NCI-H1092 (cell line): ENCODE measurements around the gene SCPEP1.

Experiments used
- DNase-seq: peaks from one replicate; lab custom pipeline; 2025; lab: John Stamatoyannopoulos, UW

The SCPEP1 gene

GRCh38 chr17:57001541-57001940, 23.6 kb downstream of the SCPEP1 start:
- no peak for DNase-seq

- no peak for DNase-seq
Observed at GRCh38 chr17:57002904-57003303, 25.0 kb downstream of the SCPEP1 start.

GRCh38 chr17:57004944-57005579, 27.1 kb downstream of the SCPEP1 start:
- DNase-seq: no peak

DNA sequence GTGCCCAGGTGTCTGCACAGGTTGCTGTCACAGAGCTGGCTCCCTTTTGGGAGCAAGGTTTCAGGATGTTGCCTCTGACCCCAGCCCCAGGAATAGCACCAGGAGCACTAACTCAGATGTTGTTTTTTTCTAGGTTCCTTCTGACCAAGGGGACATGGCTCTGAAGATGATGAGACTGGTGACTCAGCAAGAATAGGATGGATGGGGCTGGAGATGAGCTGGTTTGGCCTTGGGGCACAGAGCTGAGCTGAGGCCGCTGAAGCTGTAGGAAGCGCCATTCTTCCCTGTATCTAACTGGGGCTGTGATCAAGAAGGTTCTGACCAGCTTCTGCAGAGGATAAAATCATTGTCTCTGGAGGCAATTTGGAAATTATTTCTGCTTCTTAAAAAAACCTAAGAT, 28.1 kb downstream of the SCPEP1 start:
- no peak for DNase-seq

DNA sequence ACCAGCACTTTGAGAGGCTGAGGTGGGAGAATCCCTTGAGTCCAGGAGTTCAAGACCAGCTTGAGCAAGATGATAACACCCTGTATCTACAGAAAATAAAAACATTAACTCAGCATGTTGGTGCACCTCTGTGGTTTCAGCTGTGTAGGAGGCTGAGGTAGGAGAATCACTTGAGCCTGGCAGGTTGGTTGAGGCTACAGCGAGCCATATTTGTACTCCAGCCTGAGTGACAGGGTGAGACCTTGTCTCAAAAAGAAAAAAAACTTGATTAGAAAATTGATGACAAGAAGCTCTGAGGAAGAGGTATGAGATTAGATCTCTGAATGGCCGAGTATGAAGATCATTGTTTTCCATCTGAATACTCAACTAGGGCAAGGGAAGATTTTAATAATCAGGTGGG, 31.0 kb downstream of the SCPEP1 start:
- no peak for DNase-seq

- peak; percentile 12 for DNase-seq
Observed at GRCh38 chr17:57009737-57010445, 32.0 kb downstream of the SCPEP1 start.

DNA sequence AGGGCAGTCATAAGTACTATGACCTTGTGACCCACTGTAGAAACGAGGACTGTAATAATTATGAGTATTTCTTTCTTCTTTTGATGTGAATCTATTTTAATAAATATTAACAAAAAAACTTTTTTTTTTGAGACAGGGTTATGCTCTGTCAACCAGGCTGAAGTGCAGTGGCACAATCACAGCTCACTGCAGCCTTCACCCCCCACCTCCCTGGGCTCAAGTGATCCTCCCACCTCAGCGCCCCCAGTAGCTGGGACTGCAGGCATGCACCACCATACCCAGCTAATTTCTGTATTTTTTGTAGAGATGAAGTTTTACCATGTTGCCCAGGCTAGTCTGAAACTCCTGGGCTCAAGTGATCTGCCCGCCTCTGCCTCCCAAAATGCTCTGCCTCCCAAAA, 32.6 kb downstream of the SCPEP1 start:
- DNase-seq: no peak

DNA sequence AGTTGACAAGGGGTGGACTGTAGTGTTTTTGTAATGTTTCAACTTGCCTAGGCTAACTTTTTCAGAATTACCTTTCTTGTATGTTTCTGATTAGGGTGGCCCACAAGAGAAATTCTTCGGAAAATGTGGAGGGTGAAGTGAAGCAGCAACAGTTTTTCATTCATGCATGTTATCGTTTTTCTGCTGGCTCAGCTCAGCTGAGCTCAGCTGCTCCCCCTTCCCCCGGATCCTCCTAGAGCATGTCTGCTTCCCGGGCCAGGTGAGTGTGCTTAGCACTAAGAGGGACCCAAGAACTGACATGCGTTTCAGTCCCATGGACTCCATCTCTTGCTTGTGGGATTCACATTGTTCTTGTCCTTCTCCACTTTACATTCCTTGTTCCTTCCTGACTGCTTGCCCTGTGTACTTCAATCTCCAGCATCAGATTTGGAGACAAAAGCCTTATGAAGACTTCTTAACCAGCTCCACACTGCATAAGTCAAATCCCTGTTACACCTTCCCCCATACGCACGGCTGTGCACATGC, 33.6 kb downstream of the SCPEP1 start:
- no peak for DNase-seq

DNA sequence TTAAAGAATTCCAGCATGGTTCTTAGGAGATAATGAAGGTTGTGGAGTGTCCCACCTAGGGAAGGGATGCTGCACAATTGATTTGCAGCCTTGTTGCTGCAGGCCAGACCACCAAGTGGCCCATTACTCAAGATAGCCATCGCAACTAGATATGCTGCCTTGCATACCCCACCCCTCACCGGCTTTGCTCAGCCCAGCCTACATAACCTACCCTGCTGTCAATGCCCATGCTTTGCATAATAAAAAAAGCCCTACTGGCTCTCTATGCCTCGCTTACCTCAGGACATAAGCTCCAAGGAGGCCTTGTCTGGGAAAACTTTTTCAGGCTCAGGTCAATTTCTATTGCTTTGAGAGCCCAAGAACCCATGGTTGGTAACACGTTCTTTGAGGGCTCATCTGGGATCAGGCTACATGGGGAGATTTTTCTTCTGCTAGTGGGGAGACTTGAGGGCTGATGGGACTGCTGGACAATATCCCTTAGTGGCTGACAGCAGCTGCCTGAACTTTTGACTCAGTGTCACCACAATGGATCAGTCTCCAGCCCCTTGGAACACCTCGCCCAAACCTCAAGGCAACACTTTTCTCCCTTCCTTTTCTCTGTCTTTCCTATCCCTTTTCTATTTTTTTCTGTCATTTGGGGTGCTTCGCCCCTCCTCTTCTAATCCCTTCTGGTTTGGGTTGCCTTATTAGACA, 38.3 kb downstream of the SCPEP1 start:
- no peak for DNase-seq

DNA sequence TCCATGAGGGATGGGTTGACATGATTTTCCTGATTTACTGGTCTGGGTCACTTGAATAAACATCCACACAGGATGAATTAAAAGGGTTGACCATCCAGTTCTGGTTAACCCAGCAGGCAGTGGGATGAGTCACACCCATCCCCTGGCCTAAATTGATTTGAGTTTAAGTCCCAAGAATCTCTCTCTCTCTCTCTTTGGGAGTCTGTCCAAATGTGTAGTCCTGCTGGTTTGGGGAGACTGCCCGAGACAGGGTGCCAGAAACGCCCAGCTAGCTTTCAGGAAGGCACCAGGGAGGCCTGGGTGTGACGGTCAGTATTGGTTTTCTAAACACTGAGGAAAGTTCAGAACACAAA, 38.8 kb downstream of the SCPEP1 start:
- no peak for DNase-seq

GRCh38 chr17:57017625-57018024, 39.7 kb downstream of the SCPEP1 start:
- no peak for DNase-seq

DNA sequence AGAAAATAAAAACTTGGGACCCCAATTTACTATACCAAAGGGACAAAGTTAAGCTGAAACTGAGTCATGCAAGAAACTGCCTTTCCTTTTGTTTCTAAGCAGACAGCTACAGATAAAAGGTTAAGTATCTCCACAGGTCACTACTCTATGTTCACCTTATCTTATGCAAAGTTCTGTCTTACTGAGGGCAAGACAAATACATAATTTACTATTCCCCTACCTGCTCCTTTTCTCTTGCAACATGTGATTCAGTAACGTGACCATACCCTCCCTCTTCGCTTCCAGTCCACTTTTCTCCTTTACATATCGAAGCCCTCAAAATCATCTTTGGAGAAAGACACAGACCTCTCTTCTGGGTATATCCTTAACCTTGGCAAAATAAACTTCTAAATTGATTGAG, 42.3 kb downstream of the SCPEP1 start:
- no peak for DNase-seq

GRCh38 chr17:57021226-57021940, 43.5 kb downstream of the SCPEP1 start:
- no peak for DNase-seq

- DNase-seq: no peak
Observed at GRCh38 chr17:57025876-57026275, 47.9 kb downstream of the SCPEP1 start.

- no peak for DNase-seq
Observed at GRCh38 chr17:57027852-57028251, 49.9 kb downstream of the SCPEP1 start.

DNA sequence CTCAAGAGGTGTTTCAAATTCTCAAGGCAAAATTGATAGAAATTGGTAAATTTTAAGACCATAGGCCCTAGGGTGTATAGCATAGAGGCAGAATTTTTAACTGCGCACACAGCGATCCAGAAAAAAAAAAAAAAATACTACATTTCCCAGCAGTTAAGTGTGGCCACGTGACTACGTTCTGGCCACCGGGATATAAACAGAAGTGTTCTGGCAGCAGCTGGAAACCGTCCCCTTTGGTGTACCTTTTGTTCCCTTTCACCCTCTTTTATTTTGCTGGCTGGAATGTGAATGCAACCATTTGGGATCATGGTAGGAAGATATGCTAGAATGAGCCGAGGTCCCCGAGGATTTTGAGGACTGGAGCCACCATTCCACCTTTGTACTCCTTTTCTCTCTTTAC, 54.4 kb downstream of the SCPEP1 start:
- peak; percentile 37 for DNase-seq

DNA sequence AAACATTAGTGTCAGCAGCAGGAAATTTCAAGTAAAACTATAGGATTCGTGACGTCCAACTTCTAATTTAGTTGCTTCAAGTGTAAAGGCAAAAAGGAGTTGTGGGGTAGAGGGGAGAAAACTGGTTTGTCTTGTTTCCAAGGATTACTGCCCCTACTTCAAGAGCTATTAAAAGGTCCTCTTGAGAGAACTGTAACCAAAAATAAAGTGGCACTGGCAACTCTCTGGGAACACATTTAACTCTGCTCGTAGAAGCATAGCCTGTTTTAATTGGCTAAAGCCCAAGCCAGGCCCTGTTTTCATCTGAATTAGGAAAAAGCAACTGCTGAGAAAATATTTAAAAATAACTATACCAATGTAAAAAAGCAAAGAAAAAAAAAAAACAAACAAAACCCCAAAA, 55.4 kb downstream of the SCPEP1 start:
- DNase-seq: no peak

DNA sequence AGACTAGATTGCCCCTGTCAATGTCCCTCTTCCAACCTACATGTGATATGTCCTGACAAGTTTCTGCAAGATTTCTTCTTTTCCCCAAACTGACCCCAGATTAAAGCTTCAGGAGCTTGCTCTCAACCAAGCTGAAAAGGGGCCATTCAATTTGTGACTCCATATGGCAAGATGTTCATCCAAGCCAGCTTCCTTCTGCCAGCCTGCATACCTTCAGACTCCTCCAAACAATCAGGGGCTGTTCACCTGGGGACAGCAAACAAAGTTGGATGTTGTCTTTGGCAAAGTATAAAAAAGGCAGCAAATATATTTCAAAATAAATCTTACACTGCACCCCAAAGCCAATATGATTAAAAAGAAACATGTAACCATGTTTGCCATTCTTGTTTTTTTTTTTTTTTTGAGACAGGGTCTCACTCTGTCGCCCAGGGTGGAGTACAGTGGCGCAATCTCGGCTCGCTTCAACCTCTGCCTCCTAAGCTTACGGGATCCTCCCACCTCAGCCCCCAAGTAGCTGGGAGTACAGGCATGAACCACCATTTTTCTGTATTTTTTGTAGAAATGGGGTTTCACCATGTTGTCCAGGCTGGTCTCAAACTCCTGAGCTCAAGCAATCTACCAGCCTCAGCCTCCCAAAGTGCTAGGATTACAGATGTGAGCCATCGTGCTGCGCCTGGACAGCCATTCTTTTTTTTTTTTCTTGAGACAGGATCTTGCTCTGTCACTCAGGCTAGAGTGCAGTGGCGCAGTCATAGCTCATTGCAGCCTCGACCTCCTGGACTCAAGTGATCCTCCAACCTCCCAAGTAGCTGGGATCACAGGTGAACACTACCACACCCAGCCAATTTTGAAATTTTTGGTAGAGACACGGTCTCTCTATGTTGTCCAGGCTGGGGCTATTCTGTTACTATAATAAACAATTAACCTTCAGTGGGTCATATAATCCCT, 57.1 kb downstream of the SCPEP1 start:
- DNase-seq: no peak

- peak; percentile 76 for DNase-seq
Observed at GRCh38 chr17:57035971-57036481, 58.1 kb downstream of the SCPEP1 start.

- DNase-seq: no peak
Observed at GRCh38 chr17:57037411-57037810, 59.5 kb downstream of the SCPEP1 start.

GRCh38 chr17:57038486-57038885, 60.6 kb downstream of the SCPEP1 start:
- DNase-seq: no peak
